Neural progenitor cell (in vitro differentiated cells): ENCODE measurements around the gene VPS37B.

Experiments
- EZH2phosphoT487 ChIP-seq: fragments of 200-600 bp; sonication (generic); IDR thresholded peaks from 2 replicates; pipeline ENCODE4 v1.6.1; 2017; ENCODE audit warnings: antibody characterized with exemption
- TF ChIP-seq, protein P1 (sequence below): fragments of 200-600 bp; sonication (generic); IDR thresholded peaks from 2 replicates; pipeline ENCODE4 v1.5.1; 2017; ENCODE audit warnings: antibody characterized with exemption, mild to moderate bottlenecking

GRCh38 chr12:122874081-122874480 is 21.8 kb downstream of the VPS37B start:
- TF ChIP-seq, protein P1, sequence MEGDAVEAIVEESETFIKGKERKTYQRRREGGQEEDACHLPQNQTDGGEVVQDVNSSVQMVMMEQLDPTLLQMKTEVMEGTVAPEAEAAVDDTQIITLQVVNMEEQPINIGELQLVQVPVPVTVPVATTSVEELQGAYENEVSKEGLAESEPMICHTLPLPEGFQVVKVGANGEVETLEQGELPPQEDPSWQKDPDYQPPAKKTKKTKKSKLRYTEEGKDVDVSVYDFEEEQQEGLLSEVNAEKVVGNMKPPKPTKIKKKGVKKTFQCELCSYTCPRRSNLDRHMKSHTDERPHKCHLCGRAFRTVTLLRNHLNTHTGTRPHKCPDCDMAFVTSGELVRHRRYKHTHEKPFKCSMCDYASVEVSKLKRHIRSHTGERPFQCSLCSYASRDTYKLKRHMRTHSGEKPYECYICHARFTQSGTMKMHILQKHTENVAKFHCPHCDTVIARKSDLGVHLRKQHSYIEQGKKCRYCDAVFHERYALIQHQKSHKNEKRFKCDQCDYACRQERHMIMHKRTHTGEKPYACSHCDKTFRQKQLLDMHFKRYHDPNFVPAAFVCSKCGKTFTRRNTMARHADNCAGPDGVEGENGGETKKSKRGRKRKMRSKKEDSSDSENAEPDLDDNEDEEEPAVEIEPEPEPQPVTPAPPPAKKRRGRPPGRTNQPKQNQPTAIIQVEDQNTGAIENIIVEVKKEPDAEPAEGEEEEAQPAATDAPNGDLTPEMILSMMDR: peak; percentile 16
- no peak for TF ChIP-seq EZH2phosphoT487
